GM19455 (cell line): ENCODE results near the gene TFAP2A.

Source experiments
- ATAC-seq: cut with Tn5 transposase; IDR thresholded peaks from one replicate; pipeline ENCODE4 v1.9.1; 2021; ENCODE audit not compliant: unreplicated experiment

Gene TFAP2A

GRCh38 chr6:10414756-10415616 lies at the start of gene TFAP2A:
TFAP2A (minus strand) TSS chr6:10415074; CDS start chr6:10414991, 83 bp downstream.
- ATAC-seq, result no peak

DNA sequence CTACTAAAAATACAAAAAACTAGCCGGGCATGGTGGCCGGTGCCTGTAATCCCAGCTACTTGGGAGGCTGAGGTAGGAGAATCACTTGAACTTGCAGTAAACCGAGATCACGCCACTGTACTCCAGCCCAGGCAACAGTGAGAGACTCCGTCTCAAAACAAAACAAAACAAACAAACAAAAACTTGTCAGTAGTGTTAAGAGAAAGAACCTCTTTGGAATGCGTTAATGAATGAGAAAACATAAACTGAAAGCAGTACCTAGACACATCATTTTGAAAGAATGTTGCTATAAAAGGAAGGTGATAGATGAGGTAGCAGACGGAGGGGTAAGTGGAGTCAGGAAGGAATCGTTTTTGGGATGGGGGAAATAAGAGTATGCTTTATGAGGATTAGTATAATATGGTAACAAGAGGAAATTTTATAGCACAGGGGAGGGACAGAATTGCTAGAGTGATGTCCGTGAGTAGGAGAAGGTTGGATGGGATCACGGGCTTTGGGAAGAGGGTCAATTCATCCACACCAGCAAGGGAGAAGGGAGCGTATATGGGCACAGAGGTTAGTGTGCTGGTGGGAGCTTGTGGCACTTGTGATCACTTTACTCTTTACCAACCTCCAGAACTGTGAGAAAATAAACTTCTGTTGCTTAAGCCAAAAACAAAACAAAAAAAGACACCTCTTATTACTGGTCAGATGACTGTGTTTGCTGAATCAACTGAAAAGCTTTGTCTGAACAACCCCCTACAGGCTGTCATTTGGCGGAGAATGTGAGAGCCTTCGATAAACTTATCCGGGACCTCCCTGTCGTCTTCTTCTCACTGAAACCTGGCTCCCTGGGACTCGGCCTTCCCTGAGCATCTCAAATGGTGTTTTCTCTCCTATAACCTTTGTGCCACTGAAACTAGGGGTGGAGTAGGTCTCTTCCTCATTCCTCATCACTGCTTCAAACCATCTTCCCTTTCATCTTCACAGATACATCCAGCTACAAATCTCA lies 48.9 kb upstream of the TFAP2A start:
- no peak for ATAC-seq

GRCh38 chr6:10463040-10463439 lies 48.2 kb upstream of the TFAP2A start:
- no peak for ATAC-seq

- no peak for ATAC-seq
Measured at GRCh38 chr6:10461850-10462249, 47.0 kb upstream of the TFAP2A start.

- peak; percentile 82 for ATAC-seq
Measured at GRCh38 chr6:10460096-10460495, 45.2 kb upstream of the TFAP2A start.

DNA sequence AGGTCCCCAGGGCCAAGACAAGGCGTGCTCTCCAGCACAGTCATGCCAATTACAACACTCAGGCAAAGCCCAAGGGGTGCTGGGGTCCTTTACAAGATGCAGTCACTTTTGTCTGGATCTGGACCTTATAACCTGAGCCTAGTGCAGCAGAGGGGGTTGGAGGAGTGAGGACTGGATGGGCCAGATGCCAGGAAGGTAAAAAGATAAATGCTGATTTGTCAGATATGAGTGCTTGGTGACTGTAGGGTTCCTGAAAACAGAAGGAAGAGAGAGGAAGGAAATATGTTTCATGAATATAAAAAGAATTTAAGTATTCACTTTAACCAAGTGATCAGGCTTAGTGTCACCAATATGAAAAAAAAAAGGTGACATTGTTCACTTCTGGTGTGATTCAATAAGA lies 43.4 kb upstream of the TFAP2A start:
- no peak for ATAC-seq

GRCh38 chr6:10453596-10453995 lies 38.7 kb upstream of the TFAP2A start:
- ATAC-seq, result no peak

DNA sequence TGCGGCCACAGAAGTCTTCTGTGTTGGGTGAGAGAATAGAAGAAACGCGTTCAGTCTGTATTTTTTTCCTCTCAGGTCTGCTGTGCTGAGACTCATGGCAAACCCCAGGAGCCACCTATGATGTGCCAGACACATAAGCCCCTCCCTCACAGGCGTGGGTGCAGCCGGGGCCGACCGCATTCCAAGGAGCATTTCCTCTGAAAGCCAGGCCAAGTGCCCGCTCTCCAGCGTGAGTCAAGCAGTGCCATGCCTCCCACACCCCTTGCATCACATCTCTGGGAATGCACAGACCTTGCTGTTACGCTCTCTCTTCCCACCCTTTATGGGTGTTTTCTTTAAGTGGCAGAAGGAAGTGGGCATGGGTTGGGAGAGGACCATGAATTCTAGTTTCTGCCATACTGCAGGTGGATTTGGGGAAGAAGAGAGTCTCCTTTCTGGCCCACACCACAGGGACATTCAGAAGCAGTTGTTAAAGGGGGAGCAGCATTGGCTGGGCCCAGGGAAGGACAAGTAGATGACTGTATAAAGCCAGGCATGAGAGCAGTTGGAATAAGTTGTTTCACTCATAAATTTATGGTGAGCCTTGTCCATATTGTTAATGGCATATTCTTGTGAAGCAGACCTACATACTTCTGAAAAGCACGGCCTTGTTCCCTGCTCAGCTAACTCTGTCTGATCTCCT lies 37.1 kb upstream of the TFAP2A start:
- ATAC-seq, result no peak

- ATAC-seq, result no peak
Measured at GRCh38 chr6:10451394-10451793, 36.5 kb upstream of the TFAP2A start.

- no peak for ATAC-seq
Measured at GRCh38 chr6:10449751-10450150, 34.9 kb upstream of the TFAP2A start.

- no peak for ATAC-seq
Measured at GRCh38 chr6:10448096-10448495, 33.2 kb upstream of the TFAP2A start.

GRCh38 chr6:10446548-10446947 lies 31.7 kb upstream of the TFAP2A start:
- ATAC-seq, result no peak

GRCh38 chr6:10441655-10442009 lies 26.8 kb upstream of the TFAP2A start:
- ATAC-seq, result no peak

DNA sequence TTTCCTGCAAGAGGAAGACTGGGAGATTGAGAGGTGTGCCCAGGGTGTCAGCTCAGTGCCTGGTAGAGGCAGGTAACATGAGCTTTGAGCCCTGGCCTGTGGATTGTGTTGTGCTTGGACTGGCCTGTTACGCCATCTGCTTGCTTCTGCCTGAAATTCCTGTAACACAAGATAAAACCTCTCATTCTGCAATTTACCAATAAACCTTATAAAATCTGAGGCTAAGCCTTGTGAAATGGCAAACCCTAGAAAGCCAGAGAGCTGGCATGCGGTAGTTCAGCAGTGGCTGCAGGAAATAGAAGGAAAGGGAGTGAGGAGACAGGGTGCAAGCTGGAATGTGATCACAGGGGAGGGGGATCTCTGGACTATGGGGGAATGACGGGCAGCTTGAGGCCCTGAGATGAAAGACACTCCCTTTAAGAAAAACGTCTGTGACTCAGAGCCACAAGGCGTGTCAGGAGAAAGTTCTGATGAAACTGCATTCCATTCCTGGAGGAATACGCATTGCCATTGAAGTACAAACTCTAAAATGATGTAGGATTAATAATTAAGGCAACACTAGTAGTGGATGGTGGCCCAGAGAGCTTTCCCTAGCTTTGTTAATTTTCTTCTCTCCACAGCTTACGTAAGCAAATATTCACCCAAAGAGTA lies 26.3 kb upstream of the TFAP2A start:
- no peak for ATAC-seq

- ATAC-seq, result no peak
Measured at GRCh38 chr6:10437891-10438290, 23.0 kb upstream of the TFAP2A start.

DNA sequence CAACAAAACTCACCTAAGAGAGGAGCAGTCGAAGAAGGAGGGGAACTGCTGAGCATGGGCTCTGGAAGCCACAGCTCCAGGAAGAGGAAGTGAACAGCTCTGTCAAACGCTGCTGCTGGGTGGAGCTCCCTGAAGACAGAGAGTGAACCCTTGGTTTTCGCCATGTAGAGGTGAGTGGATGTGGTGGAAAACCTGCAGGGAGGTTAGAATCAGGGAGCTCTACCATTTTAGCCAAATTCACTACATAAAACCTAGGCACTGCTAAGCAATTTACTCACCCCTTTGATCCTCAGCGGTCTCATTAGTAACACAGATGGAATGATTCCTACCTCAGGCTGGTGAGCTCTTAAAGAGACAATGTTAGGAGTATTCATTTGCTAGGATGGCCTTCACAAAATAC lies 19.4 kb upstream of the TFAP2A start:
- no peak for ATAC-seq

GRCh38 chr6:10433322-10433721 lies 18.4 kb upstream of the TFAP2A start:
- no peak for ATAC-seq

GRCh38 chr6:10431423-10432164 lies 16.7 kb upstream of the TFAP2A start:
- no peak for ATAC-seq

DNA sequence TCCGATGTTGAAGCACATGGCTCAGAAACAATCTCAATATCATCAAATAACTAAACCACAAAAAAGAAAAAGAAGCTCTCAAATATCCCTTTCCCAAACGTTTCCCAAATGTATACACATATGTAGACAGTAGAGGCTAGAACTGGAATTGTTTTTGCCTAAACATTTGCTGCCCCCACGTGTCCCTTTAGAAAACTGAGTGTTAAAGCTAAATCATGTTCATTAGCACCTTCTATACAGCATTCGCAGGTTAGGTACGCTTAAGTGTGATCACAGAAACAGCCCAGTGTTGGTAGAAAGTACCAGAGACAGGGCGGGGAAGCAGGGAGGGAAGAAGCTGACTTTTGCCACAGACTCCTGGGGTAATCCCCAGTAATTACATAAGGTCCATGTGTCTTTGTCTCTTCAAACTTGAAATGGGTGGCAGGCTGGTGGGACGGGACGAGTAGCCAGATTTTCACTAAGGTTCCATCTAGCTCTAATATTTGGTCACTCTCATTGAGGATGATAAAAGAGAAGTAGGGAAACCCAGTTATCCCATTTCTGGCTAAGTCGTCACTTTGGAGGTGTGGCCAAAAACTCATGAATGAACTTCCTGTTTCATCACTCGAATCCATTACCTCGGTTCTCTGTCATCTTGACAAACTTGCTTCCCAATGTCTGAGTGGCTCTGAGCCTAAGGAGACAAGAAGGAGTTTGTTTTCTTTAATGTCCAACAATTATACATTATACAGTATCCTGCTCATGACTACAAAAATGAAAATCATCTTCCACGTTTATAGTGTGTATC lies 15.0 kb upstream of the TFAP2A start:
- peak; percentile 66 for ATAC-seq
